Measurements from ENCODE around the gene CAMK2A. TPM values are rescaled to one million over a fixed set of nuclear protein-coding genes. Genes with fewer than 3 reads are reported as not detected.

CAMK2A gene
- total RNA-seq, 2 donors from 2014 or later: 4.9 to 18.2 TPM

DNA sequence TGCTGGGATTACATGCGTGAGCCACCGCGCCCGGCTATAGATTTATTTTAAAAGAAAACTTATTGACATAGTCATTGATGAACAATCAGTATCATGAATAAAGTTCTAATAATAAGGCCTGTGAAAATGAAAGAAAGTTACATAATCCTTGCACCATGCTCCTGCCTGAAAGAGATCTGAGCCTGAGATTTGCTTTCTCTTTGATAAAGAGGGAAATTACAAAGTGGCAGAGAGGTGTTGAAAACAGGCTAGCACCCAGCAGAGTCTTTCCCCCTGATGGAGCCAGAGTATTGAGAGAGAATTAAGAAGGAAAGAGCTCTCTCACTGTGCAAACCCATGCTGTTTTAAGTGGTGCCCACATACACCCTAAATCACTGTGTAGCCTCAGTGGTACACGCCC lies 62.5 kb downstream of the CAMK2A start:
- DNase-seq (ENCODE audit: low spot score): no peak
- Histone ChIP-seq H3K4me3 (no peak overlapping the region), H3K4me1 (no peaks in the 10 kb centered on the region), H3K27me3 (no peaks in the 10 kb centered on the region), H3K27ac (no peak overlapping the region), H3K36me3 (no peaks in the 10 kb centered on the region), H3K9me3 (no peaks in the 10 kb centered on the region)
- TF ChIP-seq, protein P1, sequence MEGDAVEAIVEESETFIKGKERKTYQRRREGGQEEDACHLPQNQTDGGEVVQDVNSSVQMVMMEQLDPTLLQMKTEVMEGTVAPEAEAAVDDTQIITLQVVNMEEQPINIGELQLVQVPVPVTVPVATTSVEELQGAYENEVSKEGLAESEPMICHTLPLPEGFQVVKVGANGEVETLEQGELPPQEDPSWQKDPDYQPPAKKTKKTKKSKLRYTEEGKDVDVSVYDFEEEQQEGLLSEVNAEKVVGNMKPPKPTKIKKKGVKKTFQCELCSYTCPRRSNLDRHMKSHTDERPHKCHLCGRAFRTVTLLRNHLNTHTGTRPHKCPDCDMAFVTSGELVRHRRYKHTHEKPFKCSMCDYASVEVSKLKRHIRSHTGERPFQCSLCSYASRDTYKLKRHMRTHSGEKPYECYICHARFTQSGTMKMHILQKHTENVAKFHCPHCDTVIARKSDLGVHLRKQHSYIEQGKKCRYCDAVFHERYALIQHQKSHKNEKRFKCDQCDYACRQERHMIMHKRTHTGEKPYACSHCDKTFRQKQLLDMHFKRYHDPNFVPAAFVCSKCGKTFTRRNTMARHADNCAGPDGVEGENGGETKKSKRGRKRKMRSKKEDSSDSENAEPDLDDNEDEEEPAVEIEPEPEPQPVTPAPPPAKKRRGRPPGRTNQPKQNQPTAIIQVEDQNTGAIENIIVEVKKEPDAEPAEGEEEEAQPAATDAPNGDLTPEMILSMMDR (IDR thresholded peaks at IDR 0.05): no peak

DNA sequence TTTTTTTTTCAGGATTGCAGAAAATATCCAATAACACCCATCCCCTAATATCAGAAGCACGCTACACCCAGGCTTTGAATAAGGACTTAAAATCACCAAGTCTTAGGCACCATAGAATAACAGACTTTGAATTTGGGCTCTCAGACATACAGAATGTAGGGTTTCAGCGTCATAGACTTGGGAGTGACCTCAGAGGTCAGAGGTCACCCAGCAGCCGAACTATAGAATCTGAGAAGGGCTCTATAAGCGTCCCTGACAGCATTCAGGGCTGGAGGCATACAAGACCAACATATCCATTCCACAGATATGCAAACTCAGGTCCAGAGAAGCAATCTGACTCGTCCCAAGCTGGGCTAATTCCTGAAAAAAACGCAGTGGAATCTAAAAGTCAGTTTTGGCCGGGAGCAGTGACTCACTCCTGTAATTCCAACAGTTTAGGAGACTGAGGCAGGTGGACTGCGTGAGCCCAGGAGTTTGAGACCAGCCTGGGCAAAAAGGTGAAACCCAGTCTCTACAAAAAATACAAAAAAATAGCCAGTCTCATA lies 65.0 kb downstream of the CAMK2A start:
- no peaks in the 10 kb centered on the region for H3K27me3 ChIP-seq
- no peaks in the 10 kb centered on the region for H3K36me3 ChIP-seq
- no peaks in the 10 kb centered on the region for H3K9me3 ChIP-seq
- no peaks in the 10 kb centered on the region for H3K4me1 ChIP-seq
- H3K4me3 ChIP-seq: no peak overlapping the region
- no peak for DNase-seq (ENCODE audit: low spot score)
- TF ChIP-seq, protein P1 (IDR thresholded peaks at IDR 0.05): no peak
- H3K27ac ChIP-seq: no peak overlapping the region

DNA sequence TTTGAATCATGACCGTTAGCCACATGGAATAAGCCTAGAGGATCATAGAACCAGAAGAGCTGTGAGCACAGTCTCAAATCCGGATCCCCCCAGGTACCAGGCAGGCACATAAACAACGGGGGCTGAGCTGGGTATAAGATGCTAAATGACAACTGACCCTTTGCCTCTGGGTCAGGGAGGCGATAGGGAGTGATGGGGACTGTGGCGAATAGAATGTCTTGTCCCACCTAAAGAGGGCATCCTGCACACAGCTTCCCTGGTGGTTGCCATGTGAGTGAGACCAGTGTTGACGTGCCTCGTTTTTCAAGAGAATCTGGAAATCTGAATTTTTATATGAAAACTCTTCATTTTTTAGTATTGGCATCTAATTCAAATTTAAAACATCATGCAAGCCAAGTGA lies 66.1 kb downstream of the CAMK2A start:
- Histone ChIP-seq H3K27ac (no peak overlapping the region), H3K36me3 (no peaks in the 10 kb centered on the region), H3K4me1 (peaks cover 0 to under 1% of the 10 kb centered on the region in 2 donors), H3K9me3 (no peaks in the 10 kb centered on the region), H3K27me3 (no peaks in the 10 kb centered on the region), H3K4me3 (no peak overlapping the region)
- TF ChIP-seq, protein P1 (IDR thresholded peaks at IDR 0.05): no peak
- DNase-seq (ENCODE audit: low spot score): no peak

DNA sequence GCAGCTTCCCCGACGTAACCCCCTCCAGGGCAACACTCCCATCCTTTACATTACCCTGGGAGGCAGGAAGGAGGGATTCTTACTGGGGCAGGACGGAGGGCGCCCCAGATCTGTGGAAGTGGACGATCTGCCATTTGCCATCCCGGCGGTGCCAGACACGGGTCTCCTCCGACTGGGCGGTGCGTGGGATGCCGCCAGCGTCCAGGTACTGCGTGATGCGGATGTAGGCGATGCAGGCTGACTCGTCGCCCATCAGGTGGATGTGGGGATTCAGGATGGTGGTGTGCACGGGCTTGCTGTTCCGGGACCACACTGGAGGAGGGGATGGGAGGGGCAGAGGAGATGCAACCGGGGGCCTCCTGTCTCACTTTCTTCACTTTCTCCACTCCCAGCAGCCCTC lies 66.7 kb downstream of the CAMK2A start:
- Histone ChIP-seq H3K36me3 (no peaks in the 10 kb centered on the region), H3K4me1 (peaks cover 0 to 7% of the 10 kb centered on the region in 2 donors), H3K27ac (no peak overlapping the region), H3K9me3 (no peaks in the 10 kb centered on the region), H3K27me3 (no peaks in the 10 kb centered on the region), H3K4me3 (no peak overlapping the region)
- TF ChIP-seq, protein P1 (IDR thresholded peaks at IDR 0.05): no peak
- DNase-seq (ENCODE audit: low spot score): no peak

DNA sequence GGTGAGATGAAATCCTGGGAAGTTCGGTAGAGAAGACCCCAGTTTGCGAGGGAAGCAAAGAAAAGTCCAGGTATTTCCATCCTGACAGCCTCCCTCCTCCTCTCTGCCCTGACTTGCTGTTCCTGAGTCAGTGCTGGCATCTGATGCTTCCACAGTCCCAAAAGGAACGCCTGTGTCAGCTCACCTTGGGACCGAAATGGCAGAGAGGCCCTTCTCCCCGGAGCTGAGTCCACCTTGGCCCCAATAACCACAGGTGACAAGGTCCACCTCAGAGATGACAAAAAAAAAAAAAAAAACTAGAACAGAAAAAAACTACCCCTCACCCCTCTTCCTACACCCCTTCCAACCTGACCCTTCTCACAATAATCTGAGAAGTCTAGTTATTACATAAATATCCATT lies 68.1 kb downstream of the CAMK2A start:
- H3K36me3 ChIP-seq: no peaks in the 10 kb centered on the region
- H3K4me1 ChIP-seq: peaks cover 0 to 12% of the 10 kb centered on the region in 2 donors
- H3K27me3 ChIP-seq: no peaks in the 10 kb centered on the region
- no peak overlapping the region for H3K4me3 ChIP-seq
- TF ChIP-seq, protein P1 (IDR thresholded peaks at IDR 0.05): no peak
- H3K9me3 ChIP-seq: no peaks in the 10 kb centered on the region
- no peak for DNase-seq (ENCODE audit: low spot score)
- no peak overlapping the region for H3K27ac ChIP-seq

DNA sequence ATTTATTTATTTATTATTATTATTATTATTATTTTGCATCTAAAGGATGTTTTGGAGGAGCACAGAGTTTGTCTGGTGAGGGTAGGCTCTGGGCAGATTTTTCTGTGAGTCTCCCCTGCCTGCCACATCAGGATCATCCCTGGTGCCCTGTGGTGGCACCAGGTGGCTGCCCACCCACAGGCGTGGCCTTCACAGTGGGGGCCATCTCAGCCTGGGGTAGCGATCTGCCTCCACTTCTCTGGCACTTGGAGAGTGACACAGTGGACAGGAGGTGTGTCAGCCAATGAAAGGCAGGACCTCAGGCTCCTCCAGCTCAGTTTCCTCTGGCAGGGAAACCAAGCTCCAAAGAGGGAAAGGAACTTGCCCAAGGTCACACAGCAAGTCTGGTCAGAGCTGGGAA lies 69.7 kb downstream of the CAMK2A start:
- TF ChIP-seq, protein P1 (IDR thresholded peaks at IDR 0.05): no peak
- no peak overlapping the region for H3K4me3 ChIP-seq
- H3K27me3 ChIP-seq: no peaks in the 10 kb centered on the region
- H3K9me3 ChIP-seq: no peaks in the 10 kb centered on the region
- no peaks in the 10 kb centered on the region for H3K36me3 ChIP-seq
- H3K27ac ChIP-seq: no peak overlapping the region
- peaks cover 0 to 18% of the 10 kb centered on the region in 2 donors for H3K4me1 ChIP-seq
- DNase-seq (ENCODE audit: low spot score): no peak
